HCT116 (cell line): ENCODE measurements around the gene ANKFN1. TPM values are rescaled to one million over a fixed set of nuclear protein-coding genes. Genes with fewer than 3 reads are reported as not detected.

ENCODE experiments used
- ATAC-seq: fragments of 200-7000 bp; cut with Tn5 transposase; 2 replicates; pipeline ENCODE4 v1.9.1; 2020; ENCODE audit warnings: mild to moderate bottlenecking, moderate library complexity
- BruUV-seq: library from RNA; stranded (reverse); fragments of 400-500 nt; replicated peaks from 2 replicates; lab custom pipeline; 2021; lab: Mats Ljungman, UMichigan
- CTCF ChIA-PET: fragments of 300-600 bp; sonication (Branson Sonifier 250); formaldehyde crosslinking; loops from one replicate; lab custom pipeline; 2021; ENCODE audit warnings: antibody characterized with exemption; lab: Charles Lee
- POLR2A ChIA-PET: fragments of 300-600, 350-600 bp; sonication (Branson Sonifier 250); formaldehyde crosslinking; loops from one replicate; lab custom pipeline; 2021; ENCODE audit warnings: antibody characterized with exemption; lab: Charles Lee
- RAD21 ChIA-PET, 2 experiments: fragments of 300-600 bp; sonication (Branson Sonifier 250); formaldehyde crosslinking; loops; one replicate each; lab custom pipeline; 2023; ENCODE audit warnings: low total read pairs in 2 of 2; ENCODE audit not compliant: uncharacterized antibody in 2 of 2, unreplicated experiment in 2 of 2, low non-redundant PET in 1 of 2; lab: Charles Lee
- DNase-seq: peaks from one replicate; pipeline ENCODE4 v3.0.0-alpha.2; 2010; ENCODE audit warnings: low read depth, low spot score
- H2AFZ ChIP-seq: fragments of 200-600 bp; shearing (Covaris generic), sonication (generic); 2 replicates; pipeline ENCODE4 v1.6.1; 2017; ENCODE audit warnings: low read depth, mixed run types, mixed read lengths, antibody characterized with exemption, low read length; ENCODE audit not compliant: poor library complexity, severe bottlenecking
- H3K27ac ChIP-seq: 2 replicates; pipeline ENCODE4 v1.5.1; 2012; ENCODE audit warnings: low read depth, low read length
- H3K27me3 ChIP-seq: fragments of 200-600 bp; sonication (generic); 2 replicates; pipeline ENCODE4 v1.6.1; 2016; ENCODE audit warnings: mixed run types, low read length, mixed read lengths; ENCODE audit not compliant: insufficient read depth
- H3K36me3 ChIP-seq, 2 experiments: fragments of 200-500 bp in 1 of 2; fragments of 200-600 bp in 1 of 2; sonication (Bioruptor generic) in 1 of 2; sonication (generic) in 1 of 2; 2 replicates each; pipeline versions ENCODE4 v1.5.1 to v1.6.1; 2014 to 2016; ENCODE audit warnings: low read length in 2 of 2, inconsistent platforms in 1 of 2, mixed read lengths in 1 of 2, mixed run types in 1 of 2; ENCODE audit not compliant: insufficient read depth in 2 of 2, control insufficient read depth in 1 of 2
- H3K4me1 ChIP-seq, 2 experiments: fragments of 200-600 bp in 1 of 2; sonication (generic) in 1 of 2; 2 replicates each; pipeline versions ENCODE4 v1.5.1 to v1.6.1; 2012 to 2017; ENCODE audit warnings: low read length in 2 of 2, inconsistent platforms in 1 of 2, mild to moderate bottlenecking in 1 of 2, mixed read lengths in 1 of 2, mixed run types in 1 of 2, moderate library complexity in 1 of 2; ENCODE audit not compliant: insufficient read depth in 2 of 2, control insufficient read depth in 1 of 2
- H3K4me2 ChIP-seq: fragments of 200-600 bp; sonication (generic); 2 replicates; pipeline ENCODE4 v1.6.1; 2017; ENCODE audit warnings: mixed run types, low read length, mixed read lengths
- H3K4me3 ChIP-seq, 2 experiments: fragments of 200-600 bp in 1 of 2; sonication (generic) in 1 of 2; replicated peaks in 1 of 2; 2 replicates each; pipeline ENCODE4 v1.5.1; 2011 to 2016; ENCODE audit warnings: low read length in 2 of 2, control low read depth in 1 of 2, low read depth in 1 of 2, mild to moderate bottlenecking in 1 of 2, mixed read lengths in 1 of 2, mixed run types in 1 of 2
- H3K79me2 ChIP-seq: fragments of 200-600 bp; sonication (generic); 2 replicates; pipeline ENCODE4 v1.6.1; 2017; ENCODE audit warnings: mild to moderate bottlenecking, mixed run types, low read length, moderate library complexity, mixed read lengths; ENCODE audit not compliant: insufficient read depth
- H3K9ac ChIP-seq: fragments of 200-600 bp; sonication (generic); 2 replicates; pipeline ENCODE4 v1.6.1; 2016; ENCODE audit warnings: low read length, mixed read lengths
- H3K9me2 ChIP-seq: fragments of 200-600 bp; sonication (generic), shearing (Covaris generic); 2 replicates; pipeline ENCODE4 v1.6.1; 2017; ENCODE audit warnings: mixed run types, mild to moderate bottlenecking, moderate library complexity; ENCODE audit not compliant: insufficient read depth
- H3K9me3 ChIP-seq, 2 experiments: fragments of 200-500 bp in 1 of 2; fragments of 200-600 bp in 1 of 2; sonication (Bioruptor generic) in 1 of 2; sonication (generic) in 1 of 2; 2 replicates each; pipeline ENCODE4 v1.6.1; 2014 to 2017; ENCODE audit warnings: low read length in 2 of 2, mixed read lengths in 2 of 2, inconsistent platforms in 1 of 2, low read depth in 1 of 2, mild to moderate bottlenecking in 1 of 2, mixed run types in 1 of 2, moderate library complexity in 1 of 2; ENCODE audit not compliant: control insufficient read depth in 1 of 2, insufficient read depth in 1 of 2
- H4K20me1 ChIP-seq: fragments of 200-600 bp; sonication (generic), shearing (Covaris generic); 2 replicates; pipeline ENCODE4 v1.6.1; 2017; ENCODE audit warnings: mixed run types, mild to moderate bottlenecking, moderate library complexity; ENCODE audit not compliant: insufficient read depth
- intact Hi-C: fragments of 100-400 bp; cut with micrococcal nuclease; formaldehyde crosslinking; loops from 2 replicates; pipeline ENCODE4 v1.10.0; 2022
- total RNA-seq: library from RNA; stranded (reverse); gene quantifications from one replicate; pipeline ENCODE4 v1.2.1, GENCODE V29; 2021; ENCODE audit not compliant: unreplicated experiment
- TF ChIP-seq, protein P1 (sequence below): IDR thresholded peaks from 2 replicates; pipeline ENCODE4 v1.6.1; 2012
- TF ChIP-seq, protein P2 (sequence below): IDR thresholded peaks from 2 replicates; pipeline ENCODE4 v1.6.1; 2012

ANKFN1 gene
- total RNA-seq, 1 experiment from 2014 or later = 1.1 TPM

DNA sequence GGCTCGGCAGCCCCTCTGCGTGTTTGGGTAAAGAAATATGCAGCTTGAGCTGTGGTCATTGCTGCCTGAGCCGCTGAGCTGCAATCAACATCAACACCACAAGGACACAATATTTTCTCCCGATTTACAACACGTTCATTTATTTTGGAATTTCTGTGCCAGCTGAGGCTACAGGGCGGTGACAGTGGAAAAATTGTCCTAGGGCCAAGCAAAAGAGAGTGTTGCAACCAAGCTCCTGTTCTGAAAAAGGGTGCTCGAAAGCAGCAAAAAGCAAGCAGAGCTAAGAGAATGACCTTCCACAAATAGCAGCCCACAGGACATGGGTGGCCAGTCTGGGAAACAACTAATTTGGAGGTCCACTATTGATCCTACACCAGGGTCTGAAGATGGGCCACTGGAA, 404.8 kb downstream of the ANKFN1 start:
- no peak overlapping the region for H3K9ac ChIP-seq
- no TSS peak for BruUV-seq
- TF ChIP-seq, protein P1, sequence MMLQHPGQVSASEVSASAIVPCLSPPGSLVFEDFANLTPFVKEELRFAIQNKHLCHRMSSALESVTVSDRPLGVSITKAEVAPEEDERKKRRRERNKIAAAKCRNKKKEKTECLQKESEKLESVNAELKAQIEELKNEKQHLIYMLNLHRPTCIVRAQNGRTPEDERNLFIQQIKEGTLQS = no peak
- TF ChIP-seq, protein P2, sequence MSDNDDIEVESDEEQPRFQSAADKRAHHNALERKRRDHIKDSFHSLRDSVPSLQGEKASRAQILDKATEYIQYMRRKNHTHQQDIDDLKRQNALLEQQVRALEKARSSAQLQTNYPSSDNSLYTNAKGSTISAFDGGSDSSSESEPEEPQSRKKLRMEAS = no peak
- H3K4me3 ChIP-seq = no peak overlapping the region
- H3K79me2 ChIP-seq = no peaks in the 10 kb centered on the region
- no peak overlapping the region for H3K27ac ChIP-seq
- ChIA-PET POLR2A (no interaction called here), RAD21 (no interaction called here), CTCF (no interaction called here)
- intact Hi-C loops = no loop called here
- H3K4me2 ChIP-seq = no peak overlapping the region
- H2AFZ ChIP-seq = no peak overlapping the region
- no peaks in the 10 kb centered on the region for H3K4me1 ChIP-seq
- H4K20me1 ChIP-seq = no peaks in the 10 kb centered on the region
- no peaks in the 10 kb centered on the region for H3K36me3 ChIP-seq
- ATAC-seq (no peak), DNase-seq (no peak)
- H3K9me3 ChIP-seq = no peaks in the 10 kb centered on the region
- peaks cover 15% of the 10 kb centered on the region for H3K27me3 ChIP-seq
- no peaks in the 10 kb centered on the region for H3K9me2 ChIP-seq
